Gastrocnemius medialis (tissue), 4 donors: ENCODE data around the gene ARHGAP10. TPM values are rescaled to one million over a fixed set of nuclear protein-coding genes. Genes with fewer than 3 reads are reported as not detected.
A peak's percentile ranks its signal among the peaks of the same experiment; 100 is the strongest.

ENCODE experiments used
- ATAC-seq, 2 donors: fragments of 150-250 bp; one replicate each; pipeline ENCODE4 v1.9.1; 2016
- DNase-seq, 2 donors: peaks; one replicate each; pipeline ENCODE4 v3.0.0-alpha.2; 2019
- H3K27ac ChIP-seq, 4 donors: fragments of 200-600 bp; sonication (generic); 1 replicate in 1 of 4; 2 replicates in 3 of 4; pipeline ENCODE4 v1.5.1; 2016 to 2018; ENCODE audit warnings: mild to moderate bottlenecking in 2 of 4, moderate library complexity in 1 of 4
- H3K27me3 ChIP-seq, 3 donors: fragments of 200-600 bp; sonication (generic) in 2 of 3; 1 replicate in 1 of 3; 2 replicates in 2 of 3; pipeline versions ENCODE4 v1.5.1 to v1.6.0; 2016 to 2019; ENCODE audit warnings: mild to moderate bottlenecking in 1 of 3, moderate library complexity in 1 of 3
- H3K36me3 ChIP-seq, 2 donors: fragments of 200-600 bp; sonication (generic) in 1 of 2; one replicate each; pipeline ENCODE4 v1.5.1; 2017 to 2018
- H3K4me1 ChIP-seq, 2 donors: fragments of 200-600 bp; sonication (generic) in 1 of 2; one replicate each; pipeline ENCODE4 v1.5.1; 2016 to 2017; ENCODE audit warnings: mild to moderate bottlenecking in 2 of 2
- H3K4me3 ChIP-seq, 4 donors: fragments of 200-600 bp; sonication (generic) in 3 of 4; 1 replicate in 1 of 4; 2 replicates in 3 of 4; pipeline ENCODE4 v1.5.1; 2016 to 2019; ENCODE audit warnings: mild to moderate bottlenecking in 2 of 4
- H3K9me3 ChIP-seq, 3 donors: fragments of 200-600 bp; sonication (generic) in 2 of 3; 1 replicate in 1 of 3; 2 replicates in 2 of 3; pipeline ENCODE4 v1.5.1; 2016 to 2019
- POLR2A ChIP-seq, 2 donors: fragments of 450-650 bp; IDR thresholded peaks; one replicate each; pipeline ENCODE4 v1.6.1; 2017; ENCODE audit warnings: antibody characterized with exemption in 2 of 2, mild to moderate bottlenecking in 2 of 2, moderate library complexity in 2 of 2
- in situ Hi-C, 4 donors: fragments of 200-750 bp; cut with MboI; loops; one replicate each; pipeline versions ENCODE4 v1.15.0 to v1.8.0; 2017; ENCODE audit warnings: low sequenced_read_pairs in 4 of 4
- intact Hi-C: fragments of 100-400 bp; cut with DNase I; formaldehyde crosslinking; loops from one replicate; pipeline ENCODE4 v1.15.1; 2023; ENCODE audit warnings: low total_unique reads
- total RNA-seq, 4 donors: library from RNA; depleted of rRNA; stranded (reverse); fragments of >200 nt; gene quantifications; one replicate each; pipeline versions ENCODE4 v1.1.0 to v1.2.3, GENCODE V29; 2016
- TF ChIP-seq, protein P1 (sequence below), 5 experiments: fragments of 450-650 bp in 3 of 5; fragments of 200-600 bp in 2 of 5; sonication (generic) in 2 of 5; IDR thresholded peaks in 4 of 5; conservative IDR thresholded peaks in 1 of 5; 1 replicate in 4 of 5; 2 replicates in 1 of 5; pipeline ENCODE4 v1.5.1; 2016 to 2019; ENCODE audit warnings: antibody characterized with exemption in 5 of 5, mild to moderate bottlenecking in 3 of 5, moderate library complexity in 3 of 5

Gene ARHGAP10
- total RNA-seq, 4 donors from 2014 or later, result 22.1 to 34.6 (median 28.0) TPM

GRCh38 chr4:147854154-147854553, 122.3 kb downstream of the ARHGAP10 start:
- H3K4me1 ChIP-seq, result peaks cover 13 to 29% of the 10 kb centered on the region in 2 donors
- TF ChIP-seq, protein P1, sequence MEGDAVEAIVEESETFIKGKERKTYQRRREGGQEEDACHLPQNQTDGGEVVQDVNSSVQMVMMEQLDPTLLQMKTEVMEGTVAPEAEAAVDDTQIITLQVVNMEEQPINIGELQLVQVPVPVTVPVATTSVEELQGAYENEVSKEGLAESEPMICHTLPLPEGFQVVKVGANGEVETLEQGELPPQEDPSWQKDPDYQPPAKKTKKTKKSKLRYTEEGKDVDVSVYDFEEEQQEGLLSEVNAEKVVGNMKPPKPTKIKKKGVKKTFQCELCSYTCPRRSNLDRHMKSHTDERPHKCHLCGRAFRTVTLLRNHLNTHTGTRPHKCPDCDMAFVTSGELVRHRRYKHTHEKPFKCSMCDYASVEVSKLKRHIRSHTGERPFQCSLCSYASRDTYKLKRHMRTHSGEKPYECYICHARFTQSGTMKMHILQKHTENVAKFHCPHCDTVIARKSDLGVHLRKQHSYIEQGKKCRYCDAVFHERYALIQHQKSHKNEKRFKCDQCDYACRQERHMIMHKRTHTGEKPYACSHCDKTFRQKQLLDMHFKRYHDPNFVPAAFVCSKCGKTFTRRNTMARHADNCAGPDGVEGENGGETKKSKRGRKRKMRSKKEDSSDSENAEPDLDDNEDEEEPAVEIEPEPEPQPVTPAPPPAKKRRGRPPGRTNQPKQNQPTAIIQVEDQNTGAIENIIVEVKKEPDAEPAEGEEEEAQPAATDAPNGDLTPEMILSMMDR (IDR thresholded peaks at IDR 0.05 in 4 of 5, conservative IDR thresholded peaks at IDR 0.05 in 1 of 5), result no peak
- TF ChIP-seq POLR2A (IDR thresholded peaks at IDR 0.05), result no peak
- peaks cover 0 to 4% of the 10 kb centered on the region in 2 donors for H3K36me3 ChIP-seq
- ATAC-seq (no peak), DNase-seq (no peak)
- no peaks in the 10 kb centered on the region for H3K27me3 ChIP-seq
- no peak overlapping the region for H3K4me3 ChIP-seq
- no peaks in the 10 kb centered on the region for H3K9me3 ChIP-seq
- H3K27ac ChIP-seq, result peak overlapping the region; percentile 3 to 66 (median 44)
- intact Hi-C loops (no loop called here), in situ Hi-C loops (no loop called here)

- Histone ChIP-seq H3K27me3 (no peaks in the 10 kb centered on the region), H3K9me3 (no peaks in the 10 kb centered on the region), H3K4me1 (peaks cover 14 to 27% of the 10 kb centered on the region in 2 donors), H3K36me3 (no peaks in the 10 kb centered on the region), H3K27ac (peak overlapping the region in 3 of 4 donors; percentile 39 to 66 (median 53)), H3K4me3 (no peak overlapping the region)
- intact Hi-C loops, result no loop called here
- TF ChIP-seq, protein P1 (IDR thresholded peaks at IDR 0.05 in 4 of 5, conservative IDR thresholded peaks at IDR 0.05 in 1 of 5), result no peak
- no peak for TF ChIP-seq POLR2A (IDR thresholded peaks at IDR 0.05)
- DNase-seq (no peak), ATAC-seq (peak; percentile 52 to 74)
- in situ Hi-C loops, result no loop called here
Observed at GRCh38 chr4:147855571-147856009, 123.7 kb downstream of the ARHGAP10 start.

DNA sequence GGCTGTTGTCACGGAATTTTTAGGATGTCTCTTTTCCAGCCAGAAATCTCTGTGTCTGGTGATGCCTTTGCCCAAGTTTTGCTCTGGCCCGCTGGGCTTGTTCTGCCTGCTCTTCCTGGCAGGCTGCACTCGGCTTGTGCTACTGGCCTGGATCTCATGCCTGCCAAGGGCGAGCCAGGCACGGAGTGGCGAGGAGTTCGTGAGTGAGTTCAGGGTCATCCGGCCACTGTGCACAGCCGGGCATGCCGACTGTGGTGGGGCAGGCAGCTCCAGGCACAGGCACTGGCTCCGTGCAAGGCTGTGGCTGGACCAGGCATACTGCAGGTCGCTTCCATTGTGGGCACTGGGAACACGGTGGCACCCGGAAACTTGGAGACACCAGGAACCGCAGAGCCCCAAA, 129.1 kb downstream of the ARHGAP10 start:
- in situ Hi-C loops, result no loop called here

DNA sequence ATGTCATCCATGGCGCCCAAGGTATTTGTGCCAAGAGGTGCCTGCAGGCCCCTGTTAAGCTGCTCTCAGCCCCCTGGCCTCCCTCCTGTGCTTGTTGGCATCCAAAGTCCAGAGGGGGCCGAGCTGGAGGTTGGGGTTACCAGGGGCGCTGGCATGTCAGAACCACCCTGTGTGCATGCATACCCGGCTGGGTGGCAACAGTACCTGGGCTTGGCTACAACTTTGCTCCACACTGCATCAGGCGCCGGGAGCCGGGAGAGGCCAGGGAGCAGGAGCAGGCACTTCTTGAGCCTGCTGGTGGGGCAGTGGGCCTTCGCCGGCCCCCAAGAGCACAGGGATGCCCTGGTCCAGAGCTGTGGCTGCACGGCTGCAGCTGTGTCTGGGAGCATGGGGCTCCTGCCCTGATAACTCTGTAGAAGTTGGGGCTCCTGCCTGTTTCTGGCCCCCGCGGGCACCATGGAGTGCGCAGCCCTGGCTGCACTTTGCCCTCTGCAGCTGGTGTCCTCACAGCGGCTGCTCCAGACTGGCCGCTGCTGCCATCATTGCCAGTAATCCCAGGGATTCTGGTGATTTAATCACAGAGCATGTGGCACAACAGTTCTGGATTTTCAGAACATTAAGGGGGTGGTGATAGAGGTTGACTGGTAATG, 130.3 kb downstream of the ARHGAP10 start:
- ATAC-seq, result no peak
- H3K27ac ChIP-seq, result peak overlapping the region in 2 of 4 donors; percentile 2 to 22
- TF ChIP-seq, protein P1 (IDR thresholded peaks at IDR 0.05 in 4 of 5, conservative IDR thresholded peaks at IDR 0.05 in 1 of 5), result no peak
- TF ChIP-seq POLR2A (IDR thresholded peaks at IDR 0.05), result no peak
- in situ Hi-C loops (no loop called here), intact Hi-C loops (loop anchor here (10.0 kb wide), 2 partner anchors 127 to 347 kb away; partner anchors contain the start of gene ARHGAP10)
- no peak for DNase-seq
- H3K4me1 ChIP-seq, result peaks cover 24 to 35% of the 10 kb centered on the region in 2 donors
- no peaks in the 10 kb centered on the region for H3K9me3 ChIP-seq
- no peak overlapping the region for H3K4me3 ChIP-seq
- H3K36me3 ChIP-seq, result no peaks in the 10 kb centered on the region
- H3K27me3 ChIP-seq, result no peaks in the 10 kb centered on the region

More for the DNA sequence above, 129.1 kb downstream of the ARHGAP10 start:
- Histone ChIP-seq H3K9me3 (no peaks in the 10 kb centered on the region), H3K27me3 (no peaks in the 10 kb centered on the region), H3K27ac (peak overlapping the region in 3 of 4 donors; percentile 3 to 30 (median 22)), H3K4me1 (peaks cover 35 to 37% of the 10 kb centered on the region in 2 donors), H3K4me3 (no peak overlapping the region), H3K36me3 (no peaks in the 10 kb centered on the region)
- DNase-seq, result peak in 1 of 2 donors; percentile 37
- TF ChIP-seq POLR2A (IDR thresholded peaks at IDR 0.05), result no peak
- TF ChIP-seq, protein P1 (IDR thresholded peaks at IDR 0.05 in 4 of 5, conservative IDR thresholded peaks at IDR 0.05 in 1 of 5), result no peak
- ATAC-seq, result no peak
- intact Hi-C loops, result loop anchor here (10.0 kb wide), 2 partner anchors 126 to 346 kb away; partner anchors contain the start of gene ARHGAP10
